Adrenal gland (tissue), 5 donors: Measurements from ENCODE around the gene ABCA1.

Experiments
- CTCF ChIP-seq, 6 experiments: fragments of 450-650 bp in 4 of 6; fragments of 200-600 bp in 2 of 6; sonication (generic) in 1 of 6; IDR thresholded peaks; 1 replicate in 5 of 6; 2 replicates in 1 of 6; pipeline versions ENCODE4 v1.5.1 to v1.8.0; 2016 to 2021; ENCODE audit warnings: antibody characterized with exemption in 6 of 6, mild to moderate bottlenecking in 2 of 6, moderate library complexity in 1 of 6
- POLR2A ChIP-seq, 2 donors: fragments of 450-650 bp; IDR thresholded peaks; one replicate each; pipeline ENCODE4 v1.6.1; 2017; ENCODE audit warnings: antibody characterized with exemption in 2 of 2, mild to moderate bottlenecking in 2 of 2, moderate library complexity in 1 of 2
- donor health status: DM: no; HTN: no; CAD: no.

GRCh38 chr9:104900324-104900723, 27.6 kb downstream of the ABCA1 start:
- TF ChIP-seq POLR2A (IDR thresholded peaks at IDR 0.05) (no peak), CTCF (IDR thresholded peaks at IDR 0.05) (no peak)
